Stimulated activated naive B cell treated with anti-CD40 and anti-IgM and Interleukin-4, amounts not matched to agents 10 μg/mL and 1 μg/mL and 100 μg/mL, for 72 hours (primary cell): Measurements from ENCODE around the gene CHRNB2.

Experiments used
- ATAC-seq, 2 donors: fragments of 150-1000 bp; cut with Tn5 transposase; replicated peaks; 2 replicates each; pipeline ENCODE4 v1.10.0; 2021; ENCODE audit warnings: moderate library complexity in 1 of 2
- DNase-seq: peaks from one replicate; pipeline ENCODE4 v3.0.0; 2021
- H3K27ac Mint-ChIP-seq: one replicate; pipeline ENCODE4 v1.8.0; 2022; ENCODE audit warnings: mild to moderate bottlenecking, mixed read lengths
- H3K27me3 Mint-ChIP-seq, 2 donors: one replicate each; pipeline ENCODE4 v1.8.0; 2022; ENCODE audit warnings: mixed read lengths in 2 of 2
- H3K36me3 Mint-ChIP-seq, 2 donors: one replicate each; pipeline ENCODE4 v1.8.0; 2022; ENCODE audit warnings: mixed read lengths in 2 of 2, mild to moderate bottlenecking in 1 of 2
- H3K4me1 Mint-ChIP-seq, 2 donors: one replicate each; pipeline ENCODE4 v1.8.0; 2022; ENCODE audit warnings: mixed read lengths in 2 of 2, mild to moderate bottlenecking in 1 of 2
- H3K4me3 Mint-ChIP-seq, 2 donors: one replicate each; pipeline ENCODE4 v1.8.0; 2022; ENCODE audit warnings: mild to moderate bottlenecking in 2 of 2, mixed read lengths in 2 of 2, moderate library complexity in 1 of 2
- H3K9me3 Mint-ChIP-seq, 2 donors: one replicate each; pipeline ENCODE4 v1.8.0; 2022; ENCODE audit warnings: mixed read lengths in 2 of 2, mild to moderate bottlenecking in 1 of 2

CHRNB2 gene

DNA sequence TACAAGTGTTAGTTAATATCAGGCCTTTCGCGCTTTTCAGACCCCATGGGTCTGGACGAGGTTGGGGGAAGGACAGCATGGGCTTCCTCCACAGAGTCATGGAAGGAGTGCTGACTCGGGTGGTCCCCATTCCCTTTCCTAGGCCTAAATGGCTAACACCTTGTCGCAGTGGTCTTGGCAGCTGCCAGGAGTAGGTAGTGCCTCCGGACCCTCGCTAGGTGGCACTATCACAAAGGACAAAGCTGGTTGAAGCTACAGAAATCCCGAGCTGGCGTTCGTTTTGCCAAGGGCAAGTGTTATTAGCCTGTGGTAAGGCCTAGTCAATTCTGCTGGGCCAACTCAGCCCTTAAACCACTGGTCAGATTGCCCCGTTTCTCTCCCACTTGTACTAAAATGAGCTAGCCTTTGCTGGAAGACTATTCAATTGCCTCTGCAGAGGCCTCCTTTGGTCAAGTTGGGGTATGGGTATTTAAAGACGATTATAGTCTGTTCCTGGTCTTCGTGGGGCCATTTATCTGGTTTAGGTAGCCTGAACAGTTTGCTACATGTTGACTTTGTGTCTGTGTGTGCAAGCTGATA lies 8.0 kb upstream of the CHRNB2 start:
- Mint-ChIP-seq H3K9me3 (no peaks in the 10 kb centered on the region), H3K27me3 (no peaks in the 10 kb centered on the region), H3K27ac (peak overlapping the region; percentile 92), H3K4me3 (peak overlapping the region; percentile 92 to 95), H3K4me1 (peaks cover 18 to 39% of the 10 kb centered on the region in 2 donors), H3K36me3 (peaks cover 10 to 26% of the 10 kb centered on the region in 2 donors)
- ATAC-seq: peak; percentile 57 to 64
- DNase-seq: peak; percentile 77

DNA sequence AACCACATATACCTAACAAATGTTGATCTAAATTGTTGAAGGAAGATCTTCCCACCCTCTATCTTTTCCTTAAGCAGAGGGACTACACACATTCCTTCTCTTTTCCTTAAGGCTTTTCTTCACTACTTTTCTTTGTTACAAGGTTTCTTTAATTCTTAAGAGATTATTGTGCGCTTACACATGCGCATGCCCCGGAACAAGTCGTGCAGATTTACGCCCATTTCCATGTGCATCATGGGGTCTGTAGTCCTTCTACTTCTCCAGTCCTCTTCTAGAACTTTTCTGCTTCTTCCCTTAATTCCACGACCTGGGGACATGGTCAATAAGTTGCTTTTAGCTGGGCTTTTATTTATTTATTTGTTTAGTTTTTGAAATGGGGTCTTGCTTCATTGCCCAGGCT lies 1.7 kb upstream of the CHRNB2 start:
- no peak for DNase-seq
- Mint-ChIP-seq H3K27ac (no peak overlapping the region), H3K36me3 (no peaks in the 10 kb centered on the region), H3K9me3 (no peaks in the 10 kb centered on the region), H3K27me3 (peaks cover 47 to 49% of the 10 kb centered on the region in 2 donors), H3K4me3 (no peak overlapping the region), H3K4me1 (peaks cover 5 to 8% of the 10 kb centered on the region in 2 donors)
- ATAC-seq: no peak

GRCh38 chr1:154568157-154568815 lies 708 bp downstream of the CHRNB2 start:
- Mint-ChIP-seq H3K4me1 (peaks cover 5 to 8% of the 10 kb centered on the region in 2 donors), H3K4me3 (peak overlapping the region in 1 of 2 donors; percentile 46), H3K27me3 (peaks cover 66 to 67% of the 10 kb centered on the region in 2 donors), H3K27ac (no peak overlapping the region), H3K36me3 (no peaks in the 10 kb centered on the region), H3K9me3 (no peaks in the 10 kb centered on the region)
- DNase-seq: no peak
- ATAC-seq: peak in 1 of 2 donors; percentile 10

DNA sequence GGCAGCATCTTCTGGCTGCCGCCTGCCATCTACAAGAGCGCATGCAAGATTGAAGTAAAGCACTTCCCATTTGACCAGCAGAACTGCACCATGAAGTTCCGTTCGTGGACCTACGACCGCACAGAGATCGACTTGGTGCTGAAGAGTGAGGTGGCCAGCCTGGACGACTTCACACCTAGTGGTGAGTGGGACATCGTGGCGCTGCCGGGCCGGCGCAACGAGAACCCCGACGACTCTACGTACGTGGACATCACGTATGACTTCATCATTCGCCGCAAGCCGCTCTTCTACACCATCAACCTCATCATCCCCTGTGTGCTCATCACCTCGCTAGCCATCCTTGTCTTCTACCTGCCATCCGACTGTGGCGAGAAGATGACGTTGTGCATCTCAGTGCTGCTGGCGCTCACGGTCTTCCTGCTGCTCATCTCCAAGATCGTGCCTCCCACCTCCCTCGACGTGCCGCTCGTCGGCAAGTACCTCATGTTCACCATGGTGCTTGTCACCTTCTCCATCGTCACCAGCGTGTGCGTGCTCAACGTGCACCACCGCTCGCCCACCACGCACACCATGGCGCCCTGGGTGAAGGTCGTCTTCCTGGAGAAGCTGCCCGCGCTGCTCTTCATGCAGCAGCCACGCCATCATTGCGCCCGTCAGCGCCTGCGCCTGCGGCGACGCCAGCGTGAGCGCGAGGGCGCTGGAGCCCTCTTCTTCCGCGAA lies 3.8 kb downstream of the CHRNB2 start:
- Mint-ChIP-seq H3K9me3 (no peaks in the 10 kb centered on the region), H3K27me3 (peaks cover 57 to 60% of the 10 kb centered on the region in 2 donors), H3K4me1 (peaks cover 10 to 15% of the 10 kb centered on the region in 2 donors), H3K36me3 (peaks cover 1 to 7% of the 10 kb centered on the region in 2 donors), H3K27ac (peak overlapping the region; percentile 38), H3K4me3 (no peak overlapping the region)
- ATAC-seq (no peak), DNase-seq (no peak)

GRCh38 chr1:154571964-154572288 lies 4.3 kb downstream of the CHRNB2 start:
- ATAC-seq (no peak), DNase-seq (no peak)
- H3K4me3 Mint-ChIP-seq: no peak overlapping the region
- peaks cover 52 to 55% of the 10 kb centered on the region in 2 donors for H3K27me3 Mint-ChIP-seq
- H3K4me1 Mint-ChIP-seq: peaks cover 10 to 15% of the 10 kb centered on the region in 2 donors
- no peaks in the 10 kb centered on the region for H3K9me3 Mint-ChIP-seq
- H3K27ac Mint-ChIP-seq: no peak overlapping the region
- peaks cover 1 to 7% of the 10 kb centered on the region in 2 donors for H3K36me3 Mint-ChIP-seq

DNA sequence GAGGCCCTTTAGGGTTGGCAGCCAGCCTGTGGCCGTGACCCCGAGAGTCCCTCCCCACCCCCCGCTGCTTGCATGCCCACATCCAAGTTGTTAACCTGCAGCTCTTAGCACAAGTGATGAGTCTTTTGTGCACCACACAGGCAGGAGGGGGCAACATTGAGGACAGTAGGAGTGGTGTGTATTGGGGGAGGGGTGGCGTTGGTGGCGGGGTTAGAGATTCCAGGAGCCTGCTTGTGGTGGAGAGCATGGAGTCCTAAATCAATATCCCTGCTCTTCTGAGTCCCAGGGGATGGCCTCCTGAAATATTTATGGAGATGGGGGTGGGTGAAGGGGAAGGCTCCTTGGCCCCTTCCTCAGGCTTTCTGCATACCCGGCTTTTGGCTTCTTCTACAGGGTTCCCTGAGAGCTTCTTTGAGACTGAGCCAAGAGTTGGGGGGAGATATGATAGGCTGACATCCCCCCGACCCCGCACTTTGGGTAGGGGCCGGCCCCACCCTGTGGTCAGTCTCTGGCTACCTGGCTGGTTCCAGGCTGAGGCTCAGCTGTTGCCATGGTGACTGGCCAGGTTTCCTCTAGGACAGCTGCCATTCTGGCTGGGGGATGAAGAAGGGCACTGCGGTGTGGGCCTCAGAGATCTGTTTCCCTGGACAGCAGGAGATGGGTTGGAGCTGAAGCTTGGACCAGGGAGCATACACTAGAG lies 5.0 kb downstream of the CHRNB2 start:
- H3K36me3 Mint-ChIP-seq: peaks cover 1 to 7% of the 10 kb centered on the region in 2 donors
- no peaks in the 10 kb centered on the region for H3K9me3 Mint-ChIP-seq
- ATAC-seq (no peak), DNase-seq (no peak)
- H3K27me3 Mint-ChIP-seq: peaks cover 45 to 48% of the 10 kb centered on the region in 2 donors
- no peak overlapping the region for H3K4me3 Mint-ChIP-seq
- H3K27ac Mint-ChIP-seq: no peak overlapping the region
- peaks cover 7 to 13% of the 10 kb centered on the region in 2 donors for H3K4me1 Mint-ChIP-seq

- Mint-ChIP-seq H3K4me3 (no peak overlapping the region), H3K27ac (no peak overlapping the region), H3K9me3 (no peaks in the 10 kb centered on the region), H3K27me3 (peaks cover 41 to 42% of the 10 kb centered on the region in 2 donors), H3K36me3 (peaks cover 1 to 8% of the 10 kb centered on the region in 2 donors), H3K4me1 (peaks cover 6 to 7% of the 10 kb centered on the region in 2 donors)
- ATAC-seq (no peak), DNase-seq (no peak)
Observed at GRCh38 chr1:154573168-154573510, 5.6 kb downstream of the CHRNB2 start.

- H3K27me3 Mint-ChIP-seq: peaks cover 29 to 30% of the 10 kb centered on the region in 2 donors
- H3K36me3 Mint-ChIP-seq: peaks cover 12 to 24% of the 10 kb centered on the region in 2 donors
- no peak overlapping the region for H3K4me3 Mint-ChIP-seq
- H3K27ac Mint-ChIP-seq: peak overlapping the region; percentile 22
- H3K9me3 Mint-ChIP-seq: no peaks in the 10 kb centered on the region
- ATAC-seq: peak; percentile 15 to 30
- H3K4me1 Mint-ChIP-seq: peaks cover 7% of the 10 kb centered on the region in 2 donors
- DNase-seq: no peak
Observed at GRCh38 chr1:154574716-154575115, 7.1 kb downstream of the CHRNB2 start.

GRCh38 chr1:154575147-154575927 lies 7.8 kb downstream of the CHRNB2 start:
- Mint-ChIP-seq H3K27me3 (peaks cover 24 to 25% of the 10 kb centered on the region in 2 donors), H3K36me3 (peaks cover 14 to 25% of the 10 kb centered on the region in 2 donors), H3K4me1 (peaks cover 7 to 8% of the 10 kb centered on the region in 2 donors), H3K9me3 (no peaks in the 10 kb centered on the region), H3K4me3 (peak overlapping the region in 1 of 2 donors; percentile 11), H3K27ac (peak overlapping the region; percentile 59)
- DNase-seq: no peak
- ATAC-seq: peak; percentile 15 to 17

DNA sequence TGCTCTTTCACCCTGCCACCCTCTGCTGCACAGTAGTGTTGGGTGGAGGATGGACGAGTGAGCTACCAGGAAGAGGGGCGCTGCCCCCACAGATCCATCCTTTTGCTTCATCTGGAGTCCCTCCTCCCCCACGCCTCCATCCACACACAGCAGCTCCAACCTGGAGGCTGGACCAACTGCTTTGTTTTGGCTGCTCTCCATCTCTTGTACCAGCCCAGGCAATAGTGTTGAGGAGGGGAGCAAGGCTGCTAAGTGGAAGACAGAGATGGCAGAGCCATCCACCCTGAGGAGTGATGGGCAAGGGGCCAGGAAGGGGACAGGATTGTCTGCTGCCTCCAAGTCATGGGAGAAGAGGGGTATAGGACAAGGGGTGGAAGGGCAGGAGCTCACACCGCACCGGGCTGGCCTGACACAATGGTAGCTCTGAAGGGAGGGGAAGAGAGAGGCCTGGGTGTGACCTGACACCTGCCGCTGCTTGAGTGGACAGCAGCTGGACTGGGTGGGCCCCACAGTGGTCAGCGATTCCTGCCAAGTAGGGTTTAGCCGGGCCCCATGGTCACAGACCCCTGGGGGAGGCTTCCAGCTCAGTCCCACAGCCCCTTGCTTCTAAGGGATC lies 8.5 kb downstream of the CHRNB2 start:
- ATAC-seq: no peak
- Mint-ChIP-seq H3K27ac (peak overlapping the region; percentile 59), H3K4me1 (peaks cover 7 to 8% of the 10 kb centered on the region in 2 donors)

DNA sequence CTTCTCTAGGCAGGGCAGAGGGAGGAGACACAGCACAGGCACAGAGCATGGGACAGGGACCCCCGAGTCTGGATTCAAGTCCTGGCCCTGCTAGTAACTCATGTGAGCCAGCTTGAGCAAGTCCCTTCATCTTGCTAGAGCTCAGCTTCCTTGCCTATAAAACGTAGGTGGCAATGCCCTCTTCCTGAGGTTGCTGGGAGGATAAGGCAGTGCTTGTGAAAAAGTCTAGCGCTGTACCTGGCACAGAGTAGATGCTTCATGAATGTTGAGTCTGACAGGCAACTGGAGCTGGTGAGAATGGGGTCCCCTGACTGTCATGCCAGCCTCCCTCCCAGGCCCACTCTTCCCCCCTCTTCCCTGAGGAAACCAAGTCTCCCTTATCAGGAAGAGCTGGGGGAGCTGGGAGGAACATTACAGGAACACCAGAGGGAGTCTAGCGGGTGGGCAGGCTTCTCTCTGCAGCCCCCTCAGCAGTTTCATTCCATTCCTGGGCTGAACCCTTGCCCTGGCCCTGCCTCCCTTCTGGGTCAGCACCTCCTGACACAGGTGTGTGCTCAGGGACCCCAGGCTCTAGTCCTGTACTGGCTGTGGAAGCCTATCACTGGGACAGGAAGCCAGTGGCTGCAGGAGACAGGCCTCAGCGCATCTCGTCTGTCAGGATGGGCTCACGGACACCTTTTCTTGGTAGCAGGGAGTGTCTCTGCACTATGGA lies 9.9 kb downstream of the CHRNB2 start:
- H3K27ac Mint-ChIP-seq: no peak overlapping the region
- H3K36me3 Mint-ChIP-seq: peaks cover 18 to 34% of the 10 kb centered on the region in 2 donors
- no peak for ATAC-seq

More for the DNA sequence above, 8.5 kb downstream of the CHRNB2 start:
- Mint-ChIP-seq H3K9me3 (no peaks in the 10 kb centered on the region), H3K36me3 (peaks cover 14 to 28% of the 10 kb centered on the region in 2 donors), H3K4me3 (peak overlapping the region in 1 of 2 donors; percentile 11), H3K27me3 (peaks cover 17 to 20% of the 10 kb centered on the region in 2 donors)
- no peak for DNase-seq

GRCh38 chr1:154578058-154578418 lies 10.5 kb downstream of the CHRNB2 start:
- H3K4me3 Mint-ChIP-seq: no peak overlapping the region
- H3K9me3 Mint-ChIP-seq: no peaks in the 10 kb centered on the region
- ATAC-seq: no peak
- H3K36me3 Mint-ChIP-seq: peaks cover 18 to 34% of the 10 kb centered on the region in 2 donors
- peak overlapping the region; percentile 38 for H3K27ac Mint-ChIP-seq
- H3K4me1 Mint-ChIP-seq: peaks cover 7 to 8% of the 10 kb centered on the region in 2 donors
- DNase-seq: no peak
- peaks cover under 1 to 5% of the 10 kb centered on the region in 2 donors for H3K27me3 Mint-ChIP-seq

More for the DNA sequence above, 9.9 kb downstream of the CHRNB2 start:
- H3K9me3 Mint-ChIP-seq: no peaks in the 10 kb centered on the region
- H3K4me3 Mint-ChIP-seq: no peak overlapping the region
- DNase-seq: no peak
- peaks cover 6 to 9% of the 10 kb centered on the region in 2 donors for H3K27me3 Mint-ChIP-seq
- peaks cover 7 to 8% of the 10 kb centered on the region in 2 donors for H3K4me1 Mint-ChIP-seq

DNA sequence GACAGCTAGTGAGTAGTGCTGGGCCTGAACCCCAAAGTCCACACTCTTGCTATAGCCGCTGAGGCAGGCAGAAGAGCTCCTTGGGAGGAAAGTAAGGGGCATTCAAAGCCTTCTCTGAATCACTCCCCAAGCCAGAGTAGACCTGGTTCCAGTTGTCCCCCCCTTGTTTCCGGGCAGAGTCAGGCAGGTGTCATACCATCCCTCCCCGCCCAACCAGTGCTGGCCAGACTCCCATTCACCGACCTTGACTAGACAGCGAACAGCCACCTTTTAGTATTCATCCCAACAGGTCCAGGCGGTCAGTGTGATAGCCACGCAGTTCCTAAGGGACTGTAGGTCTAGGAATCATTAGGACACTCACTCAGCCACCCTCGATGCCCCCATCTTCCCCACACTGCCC lies 11.8 kb downstream of the CHRNB2 start:
- no peak overlapping the region for H3K4me3 Mint-ChIP-seq
- peaks cover 25 to 42% of the 10 kb centered on the region in 2 donors for H3K36me3 Mint-ChIP-seq
- no peak overlapping the region for H3K27ac Mint-ChIP-seq
- no peak for ATAC-seq
- H3K27me3 Mint-ChIP-seq: no peaks in the 10 kb centered on the region
- H3K4me1 Mint-ChIP-seq: peaks cover 11 to 12% of the 10 kb centered on the region in 2 donors
- DNase-seq: no peak
- no peaks in the 10 kb centered on the region for H3K9me3 Mint-ChIP-seq
